H1 (cell line): ENCODE data around the gene SIN3B. TPM values are rescaled to one million over a fixed set of nuclear protein-coding genes. Genes with fewer than 3 reads are reported as not detected.
A peak's percentile ranks its signal among the peaks of the same experiment; 100 is the strongest.

ENCODE experiments used
- CTCF ChIA-PET: fragments of 300-600 bp; sonication (Branson Sonifier 250); formaldehyde crosslinking; loops from one replicate; lab custom pipeline; 2021; ENCODE audit not compliant: partially characterized antibody; lab: Charles Lee
- POLR2A ChIA-PET: fragments of 300-600 bp; sonication (Branson Sonifier 250); formaldehyde crosslinking; loops from one replicate; lab custom pipeline; 2021; ENCODE audit warnings: inconsistent platforms; ENCODE audit not compliant: partially characterized antibody; lab: Charles Lee
- DNase-seq, 2 experiments: peaks; one replicate each; pipeline versions ENCODE4 v3.0.0 to v3.0.0-alpha.2; 2010 to 2022; ENCODE audit warnings: low spot score in 2 of 2, low read depth in 1 of 2, mixed read lengths in 1 of 2
- FAIRE-seq: peaks from 2 replicates; lab custom pipeline; 2011; peaks lifted over from hg19 to GRCh38; lab: Jason Lieb, UNC
- H2AFZ ChIP-seq: 2 replicates; pipeline ENCODE4 v1.8.1; 2012; ENCODE audit warnings: low read length, inconsistent platforms
- H2AK5ac ChIP-seq: 2 replicates; pipeline ENCODE4 v1.6.1; 2013; ENCODE audit warnings: low read depth, low read length
- H2BK120ac ChIP-seq: replicated peaks from 2 replicates; pipeline ENCODE3; 2013; ENCODE audit warnings: low read depth, low read length, inconsistent platforms
- H2BK12ac ChIP-seq: 2 replicates; pipeline ENCODE4 v1.6.1; 2013; ENCODE audit warnings: low read depth, low read length
- H2BK15ac ChIP-seq: 2 replicates; pipeline ENCODE4 v1.6.1; 2013; ENCODE audit warnings: low read length
- H2BK20ac ChIP-seq: 2 replicates; pipeline ENCODE4 v1.6.1; 2013; ENCODE audit warnings: low read length
- H2BK5ac ChIP-seq: 2 replicates; pipeline ENCODE4 v1.6.1; 2013; ENCODE audit warnings: low read depth, low read length
- H3K14ac ChIP-seq: 2 replicates; pipeline ENCODE4 v1.6.1; 2013; ENCODE audit warnings: inconsistent platforms; ENCODE audit not compliant: insufficient read length
- H3K18ac ChIP-seq: 2 replicates; pipeline ENCODE4 v1.6.1; 2013; ENCODE audit warnings: low read length; ENCODE audit errors: extremely low read depth
- H3K23ac ChIP-seq: 2 replicates; pipeline ENCODE4 v1.6.1; 2013; ENCODE audit warnings: inconsistent platforms; ENCODE audit not compliant: insufficient read length
- H3K23me2 ChIP-seq: 2 replicates; pipeline ENCODE4 v1.6.1; 2013; ENCODE audit warnings: low read depth, low read length
- H3K27ac ChIP-seq: 2 replicates; pipeline ENCODE4 v1.6.1; 2011; ENCODE audit warnings: low read depth, low read length, inconsistent platforms
- H3K27me3 ChIP-seq, 4 experiments: replicated peaks in 1 of 4; 1 replicate in 1 of 4; 2 replicates in 3 of 4; pipeline versions ENCODE4 v1.6.1 to v1.8.1; 2011 to 2013; ENCODE audit warnings: low read length in 3 of 4, mild to moderate bottlenecking in 3 of 4, inconsistent platforms in 2 of 4, mixed read lengths in 2 of 4, moderate library complexity in 1 of 4; ENCODE audit not compliant: control insufficient read depth in 3 of 4, insufficient read depth in 3 of 4; ENCODE audit errors: extremely low read depth in 1 of 4
- H3K36me3 ChIP-seq, 4 experiments: 2 replicates each; pipeline versions ENCODE4 v1.6.1 to v1.8.1; 2011 to 2013; ENCODE audit warnings: mild to moderate bottlenecking in 4 of 4, low read length in 3 of 4, moderate library complexity in 2 of 4, control low read depth in 1 of 4, inconsistent platforms in 1 of 4; ENCODE audit not compliant: insufficient read depth in 4 of 4, control insufficient read depth in 2 of 4
- H3K4ac ChIP-seq: replicated peaks from 2 replicates; pipeline ENCODE3; 2013; ENCODE audit warnings: low read length, low read depth, mixed read lengths, inconsistent platforms; ENCODE audit not compliant: insufficient read length
- H3K4me1 ChIP-seq, 4 experiments: replicated peaks in 1 of 4; 1 replicate in 1 of 4; 2 replicates in 3 of 4; pipeline versions ENCODE4 v1.6.1 to v1.8.1; 2011 to 2013; ENCODE audit warnings: low read length in 3 of 4, inconsistent platforms in 2 of 4, mixed read lengths in 1 of 4; ENCODE audit not compliant: insufficient read depth in 4 of 4, control insufficient read depth in 3 of 4
- H3K4me2 ChIP-seq, 2 experiments: 2 replicates each; pipeline versions ENCODE4 v1.6.1 to v1.8.1; 2011 to 2013; ENCODE audit warnings: low read depth in 2 of 2, low read length in 2 of 2, control low read depth in 1 of 2, inconsistent platforms in 1 of 2, mild to moderate bottlenecking in 1 of 2; ENCODE audit not compliant: insufficient read depth in 1 of 2
- H3K4me3 ChIP-seq, 4 experiments: fragments of 200-600, 300-600 bp in 1 of 4; sonication (generic), shearing (Covaris generic), sonication (Bioruptor Twin) in 1 of 4; 2 replicates each; pipeline versions ENCODE4 v1.5.1 to v1.8.1; 2011 to 2016; ENCODE audit warnings: low read length in 4 of 4, low read depth in 3 of 4, control low read depth in 2 of 4, inconsistent platforms in 2 of 4, mild to moderate bottlenecking in 2 of 4, mixed read lengths in 1 of 4, moderate library complexity in 1 of 4; ENCODE audit not compliant: insufficient read depth in 2 of 4; ENCODE audit errors: extremely low read depth in 1 of 4
- H3K56ac ChIP-seq: replicated peaks from 2 replicates; pipeline ENCODE3; 2013; ENCODE audit warnings: low read depth, mild to moderate bottlenecking, mixed read lengths, low read length, inconsistent platforms; ENCODE audit not compliant: insufficient read length
- H3K79me1 ChIP-seq: 2 replicates; pipeline ENCODE4 v1.6.1; 2013; ENCODE audit warnings: low read depth, low read length, control low read depth
- H3K79me2 ChIP-seq, 2 experiments: 2 replicates each; pipeline versions ENCODE4 v1.6.1 to v1.8.1; 2012 to 2013; ENCODE audit warnings: low read length in 2 of 2, mild to moderate bottlenecking in 2 of 2, inconsistent platforms in 1 of 2; ENCODE audit not compliant: insufficient read depth in 2 of 2, control insufficient read depth in 1 of 2
- H3K9ac ChIP-seq, 4 experiments: replicated peaks in 1 of 4; 1 replicate in 1 of 4; 2 replicates in 3 of 4; pipeline versions ENCODE4 v1.6.1 to v1.8.1; 2011 to 2013; ENCODE audit warnings: low read depth in 3 of 4, low read length in 3 of 4, control low read depth in 2 of 4, mild to moderate bottlenecking in 2 of 4, moderate library complexity in 2 of 4, inconsistent platforms in 1 of 4; ENCODE audit errors: extremely low read depth in 1 of 4
- H3K9me3 ChIP-seq, 2 experiments: 2 replicates each; pipeline versions ENCODE4 v1.6.1 to v1.8.1; 2012 to 2013; ENCODE audit warnings: mild to moderate bottlenecking in 2 of 2, moderate library complexity in 2 of 2, control low read depth in 1 of 2, inconsistent platforms in 1 of 2, low read depth in 1 of 2, low read length in 1 of 2, mixed read lengths in 1 of 2; ENCODE audit not compliant: insufficient read depth in 2 of 2
- H4K20me1 ChIP-seq, 2 experiments: replicated peaks in 1 of 2; 2 replicates each; pipeline versions ENCODE3 to v1.8.1; 2011 to 2013; ENCODE audit warnings: inconsistent platforms in 2 of 2, low read length in 2 of 2, mild to moderate bottlenecking in 1 of 2; ENCODE audit not compliant: insufficient read depth in 2 of 2, control insufficient read depth in 1 of 2
- H4K5ac ChIP-seq: 2 replicates; pipeline ENCODE4 v1.6.1; 2013; ENCODE audit warnings: low read length, low read depth, mixed read lengths, inconsistent platforms; ENCODE audit not compliant: insufficient read length
- H4K8ac ChIP-seq: 2 replicates; pipeline ENCODE4 v1.8.0; 2013; ENCODE audit warnings: mild to moderate bottlenecking, moderate library complexity, low read length, inconsistent platforms; ENCODE audit not compliant: insufficient read depth; ENCODE audit errors: extremely low read depth
- H4K91ac ChIP-seq: replicated peaks from 2 replicates; pipeline ENCODE3; 2013; ENCODE audit warnings: low read length, mixed read lengths, inconsistent platforms; ENCODE audit not compliant: insufficient read length
- CBX5 ChIP-seq: fragments of 300-800, 300-1000 bp; sonication (generic); IDR thresholded peaks from 2 replicates; pipeline ENCODE4 v1.7.1; 2016; ENCODE audit warnings: antibody characterized with exemption, low read length, low read depth
- CBX8 ChIP-seq: fragments of 300-800, 300-1000 bp; sonication (generic); IDR thresholded peaks from 2 replicates; pipeline ENCODE4 v1.7.1; 2016; ENCODE audit warnings: low read depth, low read length, borderline replicate concordance
- CREB1 ChIP-seq: IDR thresholded peaks from 2 replicates; pipeline ENCODE4 v1.6.1; 2012; ENCODE audit warnings: inconsistent platforms
- CTBP2 ChIP-seq: IDR thresholded peaks from 2 replicates; pipeline ENCODE4 v1.7.0; 2011; ENCODE audit warnings: borderline replicate concordance, mild to moderate bottlenecking, moderate library complexity, mixed read lengths, low read length; ENCODE audit not compliant: insufficient read depth, insufficient read length
- GABPA ChIP-seq: IDR thresholded peaks from 2 replicates; pipeline ENCODE4 v1.6.1; 2011; ENCODE audit warnings: mild to moderate bottlenecking, low read length, moderate library complexity, borderline replicate concordance; ENCODE audit not compliant: insufficient read depth
- HDAC2 ChIP-seq, 2 experiments: fragments of 300-600 bp in 1 of 2; sonication (generic) in 1 of 2; IDR thresholded peaks; 2 replicates each; pipeline ENCODE4 v1.6.1; 2011 to 2012; ENCODE audit warnings: low read depth in 2 of 2, low read length in 2 of 2, mild to moderate bottlenecking in 2 of 2, moderate library complexity in 2 of 2, borderline replicate concordance in 1 of 2, inconsistent platforms in 1 of 2
- HDAC6 ChIP-seq: IDR thresholded peaks from one replicate; pipeline ENCODE4 v1.7.1; 2012; ENCODE audit warnings: low read depth, mild to moderate bottlenecking, inconsistent platforms, low read length, moderate library complexity
- MAFK ChIP-seq: IDR thresholded peaks from 2 replicates; pipeline ENCODE4 v1.6.1; 2012; ENCODE audit warnings: low read depth, mild to moderate bottlenecking, improper control_type of control experiment, low read length
- RNF2 ChIP-seq: fragments of 200-900, 300-1000 bp; sonication (generic); IDR thresholded peaks from 2 replicates; pipeline ENCODE4 v1.7.1; 2016; ENCODE audit warnings: borderline replicate concordance, low read depth, mild to moderate bottlenecking, antibody characterized with exemption, low read length; ENCODE audit not compliant: poor library complexity, severe bottlenecking; ENCODE audit errors: missing control alignments
- RXRA ChIP-seq: IDR thresholded peaks from 2 replicates; pipeline ENCODE4 v1.6.1; 2011; ENCODE audit warnings: low read depth, mild to moderate bottlenecking, low read length, moderate library complexity; ENCODE audit not compliant: insufficient read depth
- SP4 ChIP-seq: IDR thresholded peaks from 2 replicates; pipeline ENCODE4 v1.6.1; 2012; ENCODE audit warnings: low read length, inconsistent platforms
- TEAD4 ChIP-seq: IDR thresholded peaks from 2 replicates; pipeline ENCODE4 v1.6.1; 2012; ENCODE audit warnings: low read depth, low read length, inconsistent platforms, mixed read lengths
- WGBS, 2 experiments: shearing (Covaris generic) in 1 of 2; methylation state at CpG; one replicate each; pipeline versions ENCODE4 v1.1.6 to v1.1.7; 2013 to 2015; ENCODE audit warnings: low lambda C conversion rate in 2 of 2, mixed read lengths in 2 of 2, inconsistent platforms in 1 of 2, low coverage in 1 of 2, missing lambda C conversion rate in 1 of 2; ENCODE audit not compliant: insufficient replicate concordance in 2 of 2, insufficient coverage in 1 of 2, insufficient read length in 1 of 2; ENCODE audit errors: extremely low coverage in 1 of 2, missing lambda C conversion rate in 1 of 2; 5-methylcytosine and 5-hydroxymethylcytosine counted together
- polyA plus RNA-seq, 7 experiments: library from polyadenylated mRNA; depleted of rRNA in 3 of 7; stranded (reverse) in 5 of 7; unstranded in 2 of 7; fragments of >200 nt in 5 of 7; fragments of 200-250 nt in 2 of 7; gene quantifications; 1 replicate in 5 of 7; 2 replicates in 1 of 7; 4 replicates in 1 of 7; pipeline versions ENCODE4 v1.2.1 to v1.2.3, GENCODE V29; 2011 to 2013; ENCODE audit warnings: missing spikeins in 2 of 7, mixed read lengths in 2 of 7
- total RNA-seq: library from RNA; stranded (reverse); fragmentation: NEBNext Ultra II Directional; extraction: Animal tissue kit (Norgen Biotek cat#: 25700); gene quantifications from 2 replicates; pipeline ENCODE4 v1.2.1, GENCODE V29; 2021
- TF ChIP-seq, protein P1 (sequence below): IDR thresholded peaks from 2 replicates; pipeline ENCODE4 v1.6.1; 2012; ENCODE audit warnings: inconsistent platforms

SIN3B gene
- total and polyA plus RNA-seq, 2 of the 8 experiments (the other 6 are each of a cell fraction or from before 2014, with no cell fraction given): 29.5 to 71.1 TPM

DNA sequence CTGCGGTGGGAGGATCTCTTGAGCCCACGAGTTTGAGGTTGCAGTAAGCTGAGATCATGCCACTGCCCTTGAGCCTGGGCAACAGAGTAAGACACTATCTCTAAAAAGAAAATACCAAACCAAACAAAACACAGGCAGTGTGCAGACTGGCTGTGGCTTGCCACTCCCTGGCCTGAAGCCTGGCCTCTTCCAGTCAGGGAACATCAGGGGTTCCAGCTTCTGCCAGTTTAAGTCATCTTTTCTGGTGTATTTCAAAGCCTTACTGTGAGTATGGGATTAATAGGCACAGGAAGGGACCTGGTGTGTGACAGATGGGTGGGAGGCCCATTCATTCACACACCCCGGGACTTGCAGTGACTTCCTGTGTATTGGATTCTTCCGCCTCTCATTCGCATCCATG is 32.6 kb downstream of the SIN3B start:
- no peak overlapping the region for H3K27ac ChIP-seq
- no peak overlapping the region for H4K5ac ChIP-seq
- 0 out of 2 replicates have a peak, but pooled peaks cover 2% of the 10 kb centered on the region for H3K79me1 ChIP-seq
- H4K91ac ChIP-seq: no peak overlapping the region
- no peaks in the 10 kb centered on the region for H3K9me3 ChIP-seq
- H3K4ac ChIP-seq: no peak overlapping the region
- H3K79me2 ChIP-seq: no peaks in the 10 kb centered on the region
- 93% methylated on average over 5 of the region's 5 CpGs; no CpG with 5 or more reads in 1 of the 2 experiments for WGBS, 2 experiments
- H2BK20ac ChIP-seq: no peak overlapping the region
- H3K14ac ChIP-seq: no peak overlapping the region
- peaks cover 0 to 4% of the 10 kb centered on the region in 2 experiments for H4K20me1 ChIP-seq
- no peak overlapping the region for H3K4me3 ChIP-seq
- H3K23me2 ChIP-seq: 0 out of 2 replicates have a peak, but pooled peaks cover 1% of the 10 kb centered on the region
- no peak overlapping the region for H2AK5ac ChIP-seq
- TF ChIP-seq CTBP2: no peak
- no peak for TF ChIP-seq GABPA
- TF ChIP-seq SP4: no peak
- no peak for TF ChIP-seq HDAC6
- no peak for TF ChIP-seq HDAC2 (IDR thresholded peaks at IDR 0.05; ENCODE audit: borderline replicate concordance in 1 of 2, low read depth in 2 of 2, low read length in 2 of 2)
- TF ChIP-seq CBX8: no peak
- TF ChIP-seq, protein P1, sequence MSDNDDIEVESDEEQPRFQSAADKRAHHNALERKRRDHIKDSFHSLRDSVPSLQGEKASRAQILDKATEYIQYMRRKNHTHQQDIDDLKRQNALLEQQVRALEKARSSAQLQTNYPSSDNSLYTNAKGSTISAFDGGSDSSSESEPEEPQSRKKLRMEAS: no peak
- no peak for TF ChIP-seq MAFK
- no peak for TF ChIP-seq CBX5
- TF ChIP-seq TEAD4: no peak
- TF ChIP-seq RNF2: no peak
- TF ChIP-seq CREB1: no peak
- TF ChIP-seq RXRA: no peak
- TF ChIP-seq, all 59 proteins: peak for 0
- Histone ChIP-seq H2BK120ac (no peak overlapping the region), H3K4me2 (no peak overlapping the region), H3K36me3 (peaks cover 18 to 46% (median 32%) of the 10 kb centered on the region in 4 experiments), H3K23ac (no peak overlapping the region), H3K18ac (no peak overlapping the region), H2BK5ac (0 out of 2 replicates have a peak overlapping the region, but pooled peaks have one; percentile 24), H3K56ac (no peak overlapping the region), H4K8ac (no peak overlapping the region), H2AFZ (no peak overlapping the region), H3K4me1 (no peaks in the 10 kb centered on the region), H2BK12ac (no peak overlapping the region), H2BK15ac (no peak overlapping the region), H3K9ac (no peak overlapping the region), H3K27me3 (no peaks in the 10 kb centered on the region)
- DNase-seq (no peak), FAIRE-seq (no peak)
- ChIA-PET CTCF (interaction anchor here (1.3 to 3.0 kb wide), 3 partner anchors 82 to 147 kb away, joined by 3 to 7 read pairs (median 4); no protein-coding TSS in a partner anchor), POLR2A (no interaction called here)
